HEK293 (cell line): ENCODE results near the gene DCUN1D5.

Source experiments
- CTCF ChIA-PET: fragments of 350-600 bp; formaldehyde crosslinking; extraction: SDS; loops from one replicate; lab custom pipeline; 2021; ENCODE audit warnings: antibody characterized with exemption; lab: Yijun Ruan, JAX
- POLR2A ChIA-PET: fragments of 300-600 bp; formaldehyde crosslinking; extraction: SDS; loops from one replicate; lab custom pipeline; 2020; ENCODE audit warnings: antibody characterized with exemption, inconsistent platforms; lab: Yijun Ruan, JAX
- H3K27ac ChIP-seq: fragments of 200-500 bp; sonication (Bioruptor generic); 2 replicates; pipeline ENCODE4 v1.5.1; 2014; ENCODE audit warnings: low read depth, low read length, control low read depth, inconsistent platforms; ENCODE audit errors: extremely low read depth
- H3K36me3 ChIP-seq, 2 experiments: fragments of 200-500 bp in 1 of 2; sonication (Bioruptor generic) in 1 of 2; 1 replicate in 1 of 2; 2 replicates in 1 of 2; pipeline ENCODE4 v1.5.1; 2014 to 2017; ENCODE audit warnings: inconsistent platforms in 2 of 2, low read length in 2 of 2; ENCODE audit not compliant: control insufficient read depth in 2 of 2, insufficient read depth in 1 of 2
- H3K4me1 ChIP-seq: fragments of 200-500 bp; sonication (Bioruptor generic); 2 replicates; pipeline ENCODE4 v1.5.1; 2014; ENCODE audit warnings: mild to moderate bottlenecking, low read length, inconsistent platforms; ENCODE audit not compliant: control insufficient read depth, insufficient read depth
- H3K4me3 ChIP-seq: 2 replicates; pipeline ENCODE4 v1.5.1; 2011; ENCODE audit warnings: low read depth, mild to moderate bottlenecking, control low read depth, low read length, moderate library complexity
- H3K9me3 ChIP-seq: fragments of 200-500 bp; sonication (Bioruptor generic); 2 replicates; pipeline ENCODE4 v1.5.1; 2014; ENCODE audit warnings: low read depth, low read length, inconsistent platforms; ENCODE audit not compliant: control insufficient read depth, insufficient read depth
- HOXA7 ChIP-seq: sonication (generic); formaldehyde crosslinking; IDR thresholded peaks from 2 replicates; pipeline ENCODE4 v1.8.1; 2022; ENCODE audit warnings: missing genetic modification reagents, borderline replicate concordance
- KLF8 ChIP-seq: fragments of 450-650 bp; formaldehyde crosslinking; IDR thresholded peaks from 2 replicates; pipeline ENCODE4 v1.5.1; 2016; ENCODE audit warnings: missing biosample characterization, missing genetic modification characterization
- MZF1 ChIP-seq: fragments of 450-650 bp; formaldehyde crosslinking; IDR thresholded peaks from 2 replicates; pipeline ENCODE4 v1.5.1; 2017; ENCODE audit warnings: missing biosample characterization, missing genetic modification characterization, borderline replicate concordance
- SP7 ChIP-seq: fragments of 450-650 bp; formaldehyde crosslinking; IDR thresholded peaks from 2 replicates; pipeline ENCODE4 v1.5.1; 2016; ENCODE audit warnings: missing biosample characterization, missing genetic modification characterization
- ZFP69B ChIP-seq: fragments of 450-650 bp; formaldehyde crosslinking; IDR thresholded peaks from 2 replicates; pipeline ENCODE4 v1.5.1; 2016; ENCODE audit warnings: missing biosample characterization, missing genetic modification characterization
- ZNF155 ChIP-seq: fragments of 450-650 bp; formaldehyde crosslinking; IDR thresholded peaks from 2 replicates; pipeline ENCODE4 v1.5.1; 2016; ENCODE audit warnings: missing biosample characterization, missing genetic modification characterization
- ZNF16 ChIP-seq: fragments of 450-650 bp; formaldehyde crosslinking; IDR thresholded peaks from 2 replicates; pipeline ENCODE4 v1.5.1; 2016; ENCODE audit warnings: low read depth, missing biosample characterization, missing genetic modification characterization
- ZNF175 ChIP-seq: fragments of 450-650 bp; formaldehyde crosslinking; IDR thresholded peaks from 2 replicates; pipeline ENCODE4 v1.5.1; 2016; ENCODE audit warnings: missing biosample characterization, missing genetic modification characterization
- ZNF292 ChIP-seq: fragments of 450-650 bp; formaldehyde crosslinking; IDR thresholded peaks from 2 replicates; pipeline ENCODE4 v1.5.1; 2016; ENCODE audit warnings: low read depth, missing biosample characterization, missing genetic modification characterization, borderline replicate concordance
- ZNF473 ChIP-seq: fragments of 450-650 bp; formaldehyde crosslinking; IDR thresholded peaks from 2 replicates; pipeline ENCODE4 v1.5.1; 2017; ENCODE audit warnings: missing biosample characterization, missing genetic modification characterization
- ZNF596 ChIP-seq: fragments of 450-650 bp; IDR thresholded peaks from 2 replicates; pipeline ENCODE4 v1.5.0; 2018; ENCODE audit warnings: missing biosample characterization, mild to moderate bottlenecking, missing genetic modification characterization, moderate library complexity
- ZNF701 ChIP-seq: fragments of 450-650 bp; formaldehyde crosslinking; IDR thresholded peaks from 2 replicates; pipeline ENCODE4 v1.5.1; 2016; ENCODE audit warnings: missing biosample characterization, missing genetic modification characterization
- ZNF830 ChIP-seq: fragments of 450-650 bp; IDR thresholded peaks from 2 replicates; pipeline ENCODE4 v1.5.0; 2018; ENCODE audit warnings: missing biosample characterization, missing genetic modification characterization, low read depth, mild to moderate bottlenecking, moderate library complexity
- TF ChIP-seq, protein P1 (sequence below): sonication (generic); formaldehyde crosslinking; IDR thresholded peaks from 2 replicates; pipeline ENCODE4 v1.8.1; 2022; ENCODE audit warnings: mild to moderate bottlenecking, moderate library complexity, missing genetic modification reagents
- TF ChIP-seq, protein P2 (sequence below): fragments of 450-650 bp; formaldehyde crosslinking; IDR thresholded peaks from 2 replicates; pipeline ENCODE4 v1.5.1; 2016; ENCODE audit warnings: missing biosample characterization, missing genetic modification characterization
- TF ChIP-seq, protein P3 (sequence below): fragments of 450-650 bp; formaldehyde crosslinking; IDR thresholded peaks from 2 replicates; pipeline ENCODE4 v1.5.1; 2016; ENCODE audit warnings: missing biosample characterization, missing genetic modification characterization
- TF ChIP-seq, protein P4 (sequence below): fragments of 450-650 bp; formaldehyde crosslinking; IDR thresholded peaks from 2 replicates; pipeline ENCODE4 v1.5.1; 2016; ENCODE audit warnings: missing biosample characterization, missing genetic modification characterization
- TF ChIP-seq, protein P5 (sequence below): fragments of 450-650 bp; formaldehyde crosslinking; IDR thresholded peaks from 2 replicates; pipeline ENCODE4 v1.5.1; 2016; ENCODE audit warnings: missing biosample characterization, missing genetic modification characterization
- TF ChIP-seq, protein P6 (sequence below): fragments of 450-650 bp; formaldehyde crosslinking; conservative IDR thresholded peaks from 2 replicates; pipeline ENCODE4 v1.5.1; 2016; ENCODE audit warnings: low read depth, missing biosample characterization, missing genetic modification characterization
- TF ChIP-seq, protein P7 (sequence below): fragments of 450-650 bp; formaldehyde crosslinking; IDR thresholded peaks from 2 replicates; pipeline ENCODE4 v1.5.1; 2016; ENCODE audit warnings: missing biosample characterization, missing genetic modification characterization

Gene DCUN1D5

DNA sequence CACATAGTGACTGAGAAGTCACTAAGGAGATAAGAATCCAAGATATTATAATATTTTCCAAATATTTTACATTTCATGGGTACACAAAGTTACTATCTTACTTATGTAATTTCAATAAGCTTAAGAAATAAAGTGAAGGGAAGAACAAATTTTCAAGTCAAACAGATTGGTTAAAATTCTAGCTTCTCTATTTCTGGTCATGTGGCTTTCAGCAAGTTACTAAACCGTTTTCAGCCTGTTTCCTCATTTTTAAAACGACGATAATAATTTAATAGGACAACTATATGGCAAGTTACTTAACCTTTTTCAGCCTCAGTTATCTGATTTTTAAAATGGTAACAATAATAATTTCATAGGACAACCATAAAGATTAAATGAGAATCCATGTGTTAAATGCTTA is 15.6 kb downstream of the DCUN1D5 start (continued):
- TF ChIP-seq ZNF175 (no peak), KLF8 (tag by site-specific recombination) (no peak), ZNF16 (tag by site-specific recombination) (no peak), SP7 (tag by site-specific recombination) (no peak), ZNF155 (tag by site-specific recombination) (no peak)
- TF ChIP-seq, protein P1, sequence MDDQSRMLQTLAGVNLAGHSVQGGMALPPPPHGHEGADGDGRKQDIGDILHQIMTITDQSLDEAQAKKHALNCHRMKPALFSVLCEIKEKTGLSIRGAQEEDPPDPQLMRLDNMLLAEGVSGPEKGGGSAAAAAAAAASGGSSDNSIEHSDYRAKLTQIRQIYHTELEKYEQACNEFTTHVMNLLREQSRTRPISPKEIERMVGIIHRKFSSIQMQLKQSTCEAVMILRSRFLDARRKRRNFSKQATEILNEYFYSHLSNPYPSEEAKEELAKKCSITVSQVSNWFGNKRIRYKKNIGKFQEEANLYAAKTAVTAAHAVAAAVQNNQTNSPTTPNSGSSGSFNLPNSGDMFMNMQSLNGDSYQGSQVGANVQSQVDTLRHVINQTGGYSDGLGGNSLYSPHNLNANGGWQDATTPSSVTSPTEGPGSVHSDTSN (CRISPR knock-in tag) = no peak
- TF ChIP-seq, protein P2, sequence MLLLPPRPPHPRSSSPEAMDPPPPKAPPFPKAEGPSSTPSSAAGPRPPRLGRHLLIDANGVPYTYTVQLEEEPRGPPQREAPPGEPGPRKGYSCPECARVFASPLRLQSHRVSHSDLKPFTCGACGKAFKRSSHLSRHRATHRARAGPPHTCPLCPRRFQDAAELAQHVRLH = no peak
- TF ChIP-seq, protein P3, sequence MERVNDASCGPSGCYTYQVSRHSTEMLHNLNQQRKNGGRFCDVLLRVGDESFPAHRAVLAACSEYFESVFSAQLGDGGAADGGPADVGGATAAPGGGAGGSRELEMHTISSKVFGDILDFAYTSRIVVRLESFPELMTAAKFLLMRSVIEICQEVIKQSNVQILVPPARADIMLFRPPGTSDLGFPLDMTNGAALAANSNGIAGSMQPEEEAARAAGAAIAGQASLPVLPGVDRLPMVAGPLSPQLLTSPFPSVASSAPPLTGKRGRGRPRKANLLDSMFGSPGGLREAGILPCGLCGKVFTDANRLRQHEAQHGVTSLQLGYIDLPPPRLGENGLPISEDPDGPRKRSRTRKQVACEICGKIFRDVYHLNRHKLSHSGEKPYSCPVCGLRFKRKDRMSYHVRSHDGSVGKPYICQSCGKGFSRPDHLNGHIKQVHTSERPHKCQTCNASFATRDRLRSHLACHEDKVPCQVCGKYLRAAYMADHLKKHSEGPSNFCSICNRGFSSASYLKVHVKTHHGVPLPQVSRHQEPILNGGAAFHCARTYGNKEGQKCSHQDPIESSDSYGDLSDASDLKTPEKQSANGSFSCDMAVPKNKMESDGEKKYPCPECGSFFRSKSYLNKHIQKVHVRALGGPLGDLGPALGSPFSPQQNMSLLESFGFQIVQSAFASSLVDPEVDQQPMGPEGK (tag by site-specific recombination) = no peak
- TF ChIP-seq, protein P4, sequence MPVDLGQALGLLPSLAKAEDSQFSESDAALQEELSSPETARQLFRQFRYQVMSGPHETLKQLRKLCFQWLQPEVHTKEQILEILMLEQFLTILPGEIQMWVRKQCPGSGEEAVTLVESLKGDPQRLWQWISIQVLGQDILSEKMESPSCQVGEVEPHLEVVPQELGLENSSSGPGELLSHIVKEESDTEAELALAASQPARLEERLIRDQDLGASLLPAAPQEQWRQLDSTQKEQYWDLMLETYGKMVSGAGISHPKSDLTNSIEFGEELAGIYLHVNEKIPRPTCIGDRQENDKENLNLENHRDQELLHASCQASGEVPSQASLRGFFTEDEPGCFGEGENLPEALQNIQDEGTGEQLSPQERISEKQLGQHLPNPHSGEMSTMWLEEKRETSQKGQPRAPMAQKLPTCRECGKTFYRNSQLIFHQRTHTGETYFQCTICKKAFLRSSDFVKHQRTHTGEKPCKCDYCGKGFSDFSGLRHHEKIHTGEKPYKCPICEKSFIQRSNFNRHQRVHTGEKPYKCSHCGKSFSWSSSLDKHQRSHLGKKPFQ (tag by site-specific recombination) = no peak

DNA sequence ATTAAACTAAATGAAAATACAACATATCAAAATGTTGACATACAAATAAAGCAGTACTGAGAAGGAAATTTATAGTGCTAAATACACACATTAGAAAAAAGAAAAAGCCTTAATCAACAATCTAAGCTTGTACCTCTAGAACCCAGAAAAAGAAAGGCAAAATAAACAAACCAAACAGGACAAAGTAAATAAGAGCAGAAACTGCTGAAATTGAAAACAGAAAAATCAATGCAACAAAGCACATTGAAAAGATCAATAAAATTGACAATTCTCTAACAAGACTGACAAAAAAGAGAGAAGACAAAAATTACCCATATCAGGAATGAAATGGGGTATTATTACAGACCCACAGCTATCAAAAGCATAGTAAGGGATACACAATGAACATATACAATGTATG is 21.0 kb downstream of the DCUN1D5 start:
- POLR2A ChIA-PET = interaction anchor here (1.6 kb wide), 1 partner anchor 21 kb away, joined by 5 read pairs; the partner anchor contains the start of gene DCUN1D5
- H3K36me3 ChIP-seq = peaks cover 6 to 60% of the 10 kb centered on the region in 2 experiments; a peak in 2 of 3 replicates

More for the DNA sequence above, 21.0 kb downstream of the DCUN1D5 start:
- Histone ChIP-seq H3K9me3 (no peaks in the 10 kb centered on the region), H3K4me3 (no peak overlapping the region), H3K27ac (no peak overlapping the region), H3K4me1 (no peaks in the 10 kb centered on the region)
- CTCF ChIA-PET = interaction anchor here (0.6 to 1.1 kb wide), 2 partner anchors 21 to 159 kb away, joined by 3 read pairs; partner anchors contain the start of gene DCUN1D5
- TF ChIP-seq, protein P5, sequence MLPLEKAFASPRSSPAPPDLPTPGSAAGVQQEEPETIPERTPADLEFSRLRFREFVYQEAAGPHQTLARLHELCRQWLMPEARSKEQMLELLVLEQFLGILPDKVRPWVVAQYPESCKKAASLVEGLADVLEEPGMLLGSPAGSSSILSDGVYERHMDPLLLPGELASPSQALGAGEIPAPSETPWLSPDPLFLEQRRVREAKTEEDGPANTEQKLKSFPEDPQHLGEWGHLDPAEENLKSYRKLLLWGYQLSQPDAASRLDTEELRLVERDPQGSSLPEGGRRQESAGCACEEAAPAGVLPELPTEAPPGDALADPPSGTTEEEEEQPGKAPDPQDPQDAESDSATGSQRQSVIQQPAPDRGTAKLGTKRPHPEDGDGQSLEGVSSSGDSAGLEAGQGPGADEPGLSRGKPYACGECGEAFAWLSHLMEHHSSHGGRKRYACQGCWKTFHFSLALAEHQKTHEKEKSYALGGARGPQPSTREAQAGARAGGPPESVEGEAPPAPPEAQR = no peak
- no peak for TF ChIP-seq MZF1
- no peak for TF ChIP-seq ZFP69B
- no peak for TF ChIP-seq ZNF473 (tag by site-specific recombination)
- no peak for TF ChIP-seq ZNF701 (tag by site-specific recombination)
- TF ChIP-seq, protein P6, sequence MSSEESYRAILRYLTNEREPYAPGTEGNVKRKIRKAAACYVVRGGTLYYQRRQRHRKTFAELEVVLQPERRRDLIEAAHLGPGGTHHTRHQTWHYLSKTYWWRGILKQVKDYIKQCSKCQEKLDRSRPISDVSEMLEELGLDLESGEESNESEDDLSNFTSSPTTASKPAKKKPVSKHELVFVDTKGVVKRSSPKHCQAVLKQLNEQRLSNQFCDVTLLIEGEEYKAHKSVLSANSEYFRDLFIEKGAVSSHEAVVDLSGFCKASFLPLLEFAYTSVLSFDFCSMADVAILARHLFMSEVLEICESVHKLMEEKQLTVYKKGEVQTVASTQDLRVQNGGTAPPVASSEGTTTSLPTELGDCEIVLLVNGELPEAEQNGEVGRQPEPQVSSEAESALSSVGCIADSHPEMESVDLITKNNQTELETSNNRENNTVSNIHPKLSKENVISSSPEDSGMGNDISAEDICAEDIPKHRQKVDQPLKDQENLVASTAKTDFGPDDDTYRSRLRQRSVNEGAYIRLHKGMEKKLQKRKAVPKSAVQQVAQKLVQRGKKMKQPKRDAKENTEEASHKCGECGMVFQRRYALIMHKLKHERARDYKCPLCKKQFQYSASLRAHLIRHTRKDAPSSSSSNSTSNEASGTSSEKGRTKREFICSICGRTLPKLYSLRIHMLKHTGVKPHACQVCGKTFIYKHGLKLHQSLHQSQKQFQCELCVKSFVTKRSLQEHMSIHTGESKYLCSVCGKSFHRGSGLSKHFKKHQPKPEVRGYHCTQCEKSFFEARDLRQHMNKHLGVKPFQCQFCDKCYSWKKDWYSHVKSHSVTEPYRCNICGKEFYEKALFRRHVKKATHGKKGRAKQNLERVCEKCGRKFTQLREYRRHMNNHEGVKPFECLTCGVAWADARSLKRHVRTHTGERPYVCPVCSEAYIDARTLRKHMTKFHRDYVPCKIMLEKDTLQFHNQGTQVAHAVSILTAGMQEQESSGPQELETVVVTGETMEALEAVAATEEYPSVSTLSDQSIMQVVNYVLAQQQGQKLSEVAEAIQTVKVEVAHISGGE (tag by site-specific recombination) = no peak
- no peak for TF ChIP-seq ZNF830 (tag by site-specific recombination)
- TF ChIP-seq HOXA7 (CRISPR knock-in tag) = no peak
- TF ChIP-seq, protein P7, sequence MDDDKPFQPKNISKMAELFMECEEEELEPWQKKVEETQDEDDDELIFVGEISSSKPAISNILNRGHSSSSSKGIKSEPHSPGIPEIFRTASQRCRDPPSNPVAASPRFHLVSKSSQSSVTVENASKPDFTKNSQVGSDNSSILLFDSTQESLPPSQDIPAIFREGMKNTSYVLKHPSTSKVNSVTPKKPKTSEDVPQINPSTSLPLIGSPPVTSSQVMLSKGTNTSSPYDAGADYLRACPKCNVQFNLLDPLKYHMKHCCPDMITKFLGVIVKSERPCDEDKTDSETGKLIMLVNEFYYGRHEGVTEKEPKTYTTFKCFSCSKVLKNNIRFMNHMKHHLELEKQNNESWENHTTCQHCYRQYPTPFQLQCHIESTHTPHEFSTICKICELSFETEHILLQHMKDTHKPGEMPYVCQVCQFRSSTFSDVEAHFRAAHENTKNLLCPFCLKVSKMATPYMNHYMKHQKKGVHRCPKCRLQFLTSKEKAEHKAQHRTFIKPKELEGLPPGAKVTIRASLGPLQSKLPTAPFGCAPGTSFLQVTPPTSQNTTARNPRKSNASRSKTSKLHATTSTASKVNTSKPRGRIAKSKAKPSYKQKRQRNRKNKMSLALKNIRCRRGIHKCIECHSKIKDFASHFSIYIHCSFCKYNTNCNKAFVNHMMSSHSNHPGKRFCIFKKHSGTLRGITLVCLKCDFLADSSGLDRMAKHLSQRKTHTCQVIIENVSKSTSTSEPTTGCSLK (tag by site-specific recombination) = no peak
- TF ChIP-seq ZNF596 (tag by site-specific recombination) = no peak
- no peak for TF ChIP-seq ZNF292 (tag by site-specific recombination)
